HG03175 (cell line): ENCODE measurements around the gene PHC2.

Source experiments
- ATAC-seq: cut with Tn5 transposase; IDR thresholded peaks from one replicate; pipeline ENCODE4 v1.9.1; 2021; ENCODE audit warnings: mild to moderate bottlenecking, moderate library complexity; ENCODE audit not compliant: unreplicated experiment

Gene PHC2

DNA sequence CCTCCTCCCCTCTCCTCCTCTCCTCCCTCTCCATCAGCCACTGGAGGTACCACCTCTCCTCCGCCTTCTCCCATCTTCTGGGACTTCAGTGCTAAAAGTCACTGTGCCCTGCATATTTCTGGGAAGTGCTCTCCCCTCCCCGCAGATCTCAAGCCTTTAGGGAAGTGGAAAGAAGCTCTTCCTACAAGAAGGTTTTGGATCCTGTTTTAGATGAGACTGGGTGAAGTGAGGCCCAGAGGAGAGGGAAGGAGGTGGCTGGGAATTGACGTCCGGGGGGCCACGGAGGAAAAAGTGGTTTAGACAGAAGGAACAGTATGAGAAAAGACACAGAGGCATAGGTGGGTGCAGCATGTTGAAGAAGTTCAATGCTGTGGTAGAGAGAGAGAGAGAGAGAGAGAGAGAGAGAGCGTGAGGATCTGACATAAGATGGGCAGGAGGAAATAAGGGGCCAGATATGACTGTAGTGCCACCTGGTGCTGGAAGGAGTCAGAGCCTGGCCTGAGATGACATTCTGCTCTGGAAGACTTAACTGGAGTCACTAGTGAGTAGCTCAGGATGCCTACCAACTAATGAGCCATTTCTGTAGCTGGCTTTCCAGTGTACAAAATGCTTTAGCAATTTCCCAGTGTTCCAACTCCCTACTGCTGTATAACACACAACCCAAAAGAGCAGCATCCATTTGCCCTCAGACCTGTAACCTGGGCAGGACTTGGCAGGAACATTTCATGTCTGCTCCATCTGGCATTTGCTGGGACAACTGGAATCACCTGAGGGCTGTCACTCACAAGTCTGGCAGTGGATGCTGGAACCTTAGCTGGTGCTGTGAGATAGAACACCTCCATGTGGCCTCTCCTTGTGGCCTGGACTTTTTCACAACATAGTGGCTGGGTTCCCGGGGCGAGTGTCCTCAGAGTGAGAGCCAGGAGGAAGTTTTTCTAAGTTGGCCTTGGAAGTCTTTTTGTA is 24.9 kb upstream of the PHC2 start:
- peak; percentile 65 for ATAC-seq

DNA sequence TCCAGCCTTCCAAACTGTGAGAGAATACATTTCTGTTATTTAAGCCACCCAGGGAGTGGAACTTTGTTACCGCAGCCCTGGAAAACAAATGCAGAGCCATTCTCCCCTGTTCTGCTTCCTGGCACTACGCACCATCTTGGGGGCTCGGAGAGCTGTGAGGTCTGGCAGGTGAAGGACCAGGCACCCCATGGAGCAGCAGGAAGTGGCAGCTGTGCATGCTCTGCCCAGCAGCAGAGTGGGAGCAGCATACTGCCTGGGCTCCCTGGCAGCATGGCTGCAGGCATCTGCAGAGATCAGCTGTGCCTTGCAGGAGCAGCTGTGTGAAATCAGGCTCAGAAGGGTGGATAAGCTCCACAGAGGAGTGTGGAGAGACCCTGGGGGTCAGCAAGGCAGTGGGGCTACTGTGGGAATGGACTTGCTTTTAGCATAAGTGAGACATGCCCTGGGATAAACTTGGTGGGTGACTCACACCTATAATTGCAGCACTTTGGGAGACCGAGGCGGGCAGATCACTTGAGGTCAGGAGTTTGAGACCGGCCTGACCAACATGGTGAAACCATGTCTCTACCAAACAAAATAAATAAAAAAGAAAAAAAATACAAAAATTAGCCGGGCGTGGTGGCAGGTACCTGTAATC is 23.9 kb upstream of the PHC2 start:
- ATAC-seq, result no peak

DNA sequence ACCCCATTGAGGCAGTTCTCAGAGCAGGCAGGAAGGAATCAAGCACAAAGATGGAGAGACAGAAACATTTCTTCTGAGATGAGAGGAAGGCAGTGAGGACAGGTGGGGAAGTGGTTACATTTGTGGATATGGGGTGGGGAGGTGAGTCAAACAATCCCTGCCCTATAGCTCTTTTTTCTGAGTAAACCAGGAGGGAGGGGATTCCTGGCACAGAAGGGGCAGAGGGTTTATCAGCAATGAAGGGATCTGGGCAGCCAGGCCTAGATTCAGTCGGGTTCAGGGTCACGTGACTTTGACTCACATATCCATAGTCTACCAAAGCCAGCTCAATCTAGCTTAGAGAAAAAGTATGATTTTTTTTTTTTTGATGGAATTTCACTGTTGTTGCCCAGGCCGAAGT is 15.7 kb upstream of the PHC2 start:
- ATAC-seq, result no peak

DNA sequence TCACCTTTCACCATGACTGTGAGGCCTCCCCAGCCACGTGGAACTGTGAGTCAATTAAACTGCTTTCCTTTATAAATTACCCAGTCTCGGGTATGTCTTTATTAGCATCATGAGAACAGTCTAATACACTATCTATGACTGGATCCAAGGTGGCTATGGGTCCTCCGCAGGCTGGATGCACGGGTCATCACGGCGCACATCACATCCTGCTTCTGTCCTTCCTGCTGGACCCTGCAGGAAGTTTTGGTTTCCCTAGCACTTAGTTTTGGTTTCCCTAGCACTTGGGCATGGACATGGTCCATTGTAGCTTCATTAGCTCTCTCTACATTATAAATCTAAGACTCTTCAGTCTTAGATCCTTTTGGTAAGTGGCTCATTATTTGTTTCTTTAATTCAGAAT is 14.2 kb upstream of the PHC2 start:
- no peak for ATAC-seq

DNA sequence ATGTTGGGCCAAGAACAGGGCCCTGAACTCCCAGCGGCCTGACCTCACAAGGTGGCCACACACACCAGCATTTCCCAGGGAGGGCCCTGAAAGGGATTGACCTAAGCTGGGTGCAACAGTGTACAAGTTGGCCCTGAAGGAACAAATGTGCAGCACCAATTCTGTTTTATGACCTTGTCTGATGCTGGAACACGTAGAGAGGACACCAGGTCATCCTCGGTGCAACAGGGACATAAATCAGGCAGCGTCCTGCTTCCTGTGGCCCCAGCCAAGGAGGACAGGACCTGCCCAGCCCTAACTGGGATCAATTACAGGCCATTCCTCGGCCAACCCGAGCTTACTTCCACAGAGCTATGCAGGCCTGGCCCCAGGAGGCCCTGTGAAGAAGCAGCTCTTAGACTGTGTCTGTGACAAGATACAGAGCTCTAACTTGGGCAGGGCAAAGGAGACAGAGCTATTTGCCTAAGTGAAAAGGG is 12.8 kb upstream of the PHC2 start:
- ATAC-seq, result no peak

DNA sequence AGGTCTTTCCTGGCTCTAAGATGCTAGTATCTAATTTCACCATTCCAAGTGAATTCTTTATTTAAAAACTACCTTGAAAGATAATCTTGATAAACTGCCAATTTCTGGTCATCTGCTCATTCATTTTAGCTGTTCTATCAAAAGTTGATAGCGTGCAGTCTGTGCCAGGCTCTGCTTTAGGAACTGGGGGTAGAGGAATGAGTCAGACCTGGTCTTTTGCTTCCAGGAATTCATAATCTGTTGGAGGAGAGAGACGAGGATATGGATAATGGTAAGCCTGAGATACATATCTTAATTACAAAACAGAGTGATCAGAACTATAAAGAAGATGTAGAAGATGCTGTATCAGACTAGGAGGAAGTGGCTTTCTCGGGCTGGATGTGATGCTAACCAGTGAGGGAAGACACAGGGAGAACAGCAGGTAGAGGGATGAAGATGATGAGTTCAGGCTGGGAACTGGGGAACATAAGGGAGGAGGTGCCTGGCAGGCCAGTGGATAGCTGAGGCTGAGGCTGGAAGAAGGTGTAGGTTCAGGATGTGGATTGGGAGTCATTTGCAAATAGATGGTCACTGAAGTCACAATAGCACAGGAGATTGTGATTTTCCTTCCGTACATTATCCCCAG is 12.3 kb upstream of the PHC2 start:
- ATAC-seq, result no peak

DNA sequence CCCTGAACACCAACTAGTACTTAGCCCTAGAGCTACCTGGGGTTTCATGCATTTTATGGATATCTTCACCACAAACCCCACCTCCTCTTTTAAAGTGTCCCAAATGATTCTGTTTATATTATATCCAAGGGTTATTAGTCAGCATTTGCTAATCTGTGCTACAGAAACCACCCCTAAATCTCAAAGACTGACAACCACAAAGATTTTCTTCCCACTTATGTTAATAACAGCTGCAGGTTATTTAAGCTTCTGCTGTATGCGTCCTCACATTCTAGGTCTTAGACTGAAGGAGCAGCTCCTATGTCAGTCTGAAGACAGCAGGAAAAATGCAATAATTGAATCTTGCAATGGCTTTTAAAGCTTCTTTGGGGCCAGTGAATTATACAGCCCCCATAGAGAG is 11.2 kb upstream of the PHC2 start:
- ATAC-seq, result no peak

DNA sequence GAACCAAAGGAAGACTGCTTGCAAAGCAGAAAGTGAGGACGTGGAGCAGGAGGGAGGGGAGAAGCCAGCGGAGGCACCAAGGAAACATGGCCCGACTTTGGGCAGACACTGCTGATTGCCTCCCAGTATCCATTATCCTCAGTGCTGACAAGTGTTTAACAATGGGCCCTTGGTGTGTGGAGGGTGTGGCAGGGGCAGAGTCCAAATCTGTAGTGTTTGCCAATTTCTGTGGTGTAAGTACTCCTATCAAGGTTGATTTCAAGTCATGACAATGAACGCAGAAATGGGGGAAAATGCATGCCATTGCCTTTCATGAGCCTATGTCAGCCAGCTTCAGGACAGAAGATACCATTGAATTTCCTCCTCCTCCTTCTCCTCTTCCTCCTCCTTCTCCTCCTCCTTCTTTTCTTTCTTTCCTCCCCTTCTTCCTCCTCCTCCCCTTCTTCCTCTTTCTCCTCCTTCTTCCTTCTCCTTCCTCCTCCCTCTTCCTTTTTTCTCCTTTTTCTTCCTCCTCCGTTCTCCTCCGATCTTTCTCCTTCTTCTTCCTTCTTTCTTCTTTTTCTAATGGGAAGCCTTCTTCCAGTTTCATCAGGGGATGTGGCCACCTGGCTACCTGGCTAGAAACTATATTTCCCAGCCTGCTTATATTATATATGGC is 10.3 kb upstream of the PHC2 start:
- ATAC-seq, result no peak

DNA sequence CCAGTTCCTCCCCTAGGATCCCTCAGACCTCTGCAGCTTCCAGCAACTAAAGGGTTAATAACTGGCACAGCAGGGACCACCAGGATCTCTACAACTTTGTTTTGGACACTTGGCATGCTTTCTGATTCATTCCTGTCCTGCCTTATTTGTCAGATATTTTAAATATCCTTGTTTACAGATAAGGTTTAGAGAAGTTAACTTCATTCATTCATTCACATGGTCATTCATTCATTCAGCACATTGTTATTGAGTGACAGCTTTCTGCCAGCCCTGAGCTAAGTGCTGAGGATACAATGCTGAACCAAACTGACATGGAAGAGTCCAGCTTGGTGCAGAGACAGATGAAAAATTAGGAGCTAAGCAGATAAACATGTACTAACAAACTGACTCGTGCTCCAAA is 8.8 kb upstream of the PHC2 start:
- ATAC-seq, result no peak

DNA sequence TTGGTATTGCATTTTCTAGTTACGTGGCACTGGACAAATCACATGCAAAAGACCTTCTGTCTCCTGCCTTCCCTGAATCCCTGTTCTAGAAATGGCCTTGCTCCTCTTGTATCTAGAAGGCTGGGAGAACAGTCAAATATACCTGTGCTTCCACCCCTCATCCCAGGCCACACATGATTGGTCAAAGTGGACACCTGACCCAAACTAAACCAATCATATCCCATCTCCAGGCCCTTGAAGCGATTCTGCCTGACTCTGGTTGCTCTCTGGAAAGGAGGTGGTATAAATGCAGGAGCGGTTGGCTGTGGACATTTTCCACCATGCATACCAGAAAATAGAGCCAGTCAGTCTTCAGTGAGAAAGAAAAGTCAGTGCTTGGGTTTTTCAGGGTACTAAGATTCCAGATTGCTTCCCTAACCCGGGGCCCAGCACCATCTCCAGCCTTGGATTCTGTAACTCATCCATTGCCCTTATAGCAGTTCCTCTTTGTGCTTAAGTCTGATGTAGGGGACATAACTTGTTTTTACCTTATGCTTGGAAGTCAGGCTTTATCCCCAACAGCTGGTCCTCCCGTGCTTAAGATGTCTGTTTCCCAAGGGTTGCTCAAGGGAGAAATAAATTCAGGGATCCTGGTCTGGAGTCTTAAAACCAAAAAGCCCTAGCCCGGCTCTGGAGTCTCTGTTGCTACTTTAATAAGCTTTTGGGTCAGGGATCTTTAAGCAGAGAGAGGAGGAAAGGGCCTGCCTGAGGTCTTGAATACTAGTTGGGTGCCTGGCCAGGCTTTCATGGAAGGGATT is 7.7 kb upstream of the PHC2 start:
- no peak for ATAC-seq

DNA sequence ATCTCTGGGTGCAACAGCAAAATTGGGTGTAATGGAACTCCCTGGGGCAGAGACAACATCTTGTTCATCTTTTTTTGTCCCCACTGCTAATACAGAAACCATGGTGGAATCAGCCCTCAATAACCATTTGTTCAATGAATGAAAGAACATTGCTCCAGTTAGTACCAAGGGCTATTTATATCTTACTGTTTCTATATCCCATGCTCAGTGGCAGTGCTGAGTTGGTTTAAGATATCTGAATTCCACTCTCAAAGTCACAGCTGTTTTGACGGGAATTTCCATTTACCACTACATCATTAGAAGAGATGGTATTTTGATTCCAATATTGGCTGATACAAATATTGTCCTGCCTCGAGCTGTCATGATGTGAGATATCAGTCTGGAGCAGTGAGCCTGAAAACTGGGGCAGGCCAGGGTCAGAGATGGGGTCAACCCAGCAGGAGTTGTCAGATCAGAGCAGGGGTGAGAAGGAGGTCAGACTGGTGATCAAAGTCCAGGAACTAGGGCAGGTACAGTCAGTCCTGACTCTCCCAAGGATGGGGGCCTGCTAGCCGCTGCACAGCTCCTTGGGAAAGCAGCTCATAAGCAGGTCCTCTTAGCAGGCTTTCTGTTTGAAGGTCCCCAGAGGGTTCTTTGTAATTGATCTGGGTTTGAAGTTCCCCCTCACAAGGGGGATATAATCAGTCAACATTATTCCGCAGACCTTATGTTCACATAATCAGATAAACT is 5.8 kb upstream of the PHC2 start:
- no peak for ATAC-seq

DNA sequence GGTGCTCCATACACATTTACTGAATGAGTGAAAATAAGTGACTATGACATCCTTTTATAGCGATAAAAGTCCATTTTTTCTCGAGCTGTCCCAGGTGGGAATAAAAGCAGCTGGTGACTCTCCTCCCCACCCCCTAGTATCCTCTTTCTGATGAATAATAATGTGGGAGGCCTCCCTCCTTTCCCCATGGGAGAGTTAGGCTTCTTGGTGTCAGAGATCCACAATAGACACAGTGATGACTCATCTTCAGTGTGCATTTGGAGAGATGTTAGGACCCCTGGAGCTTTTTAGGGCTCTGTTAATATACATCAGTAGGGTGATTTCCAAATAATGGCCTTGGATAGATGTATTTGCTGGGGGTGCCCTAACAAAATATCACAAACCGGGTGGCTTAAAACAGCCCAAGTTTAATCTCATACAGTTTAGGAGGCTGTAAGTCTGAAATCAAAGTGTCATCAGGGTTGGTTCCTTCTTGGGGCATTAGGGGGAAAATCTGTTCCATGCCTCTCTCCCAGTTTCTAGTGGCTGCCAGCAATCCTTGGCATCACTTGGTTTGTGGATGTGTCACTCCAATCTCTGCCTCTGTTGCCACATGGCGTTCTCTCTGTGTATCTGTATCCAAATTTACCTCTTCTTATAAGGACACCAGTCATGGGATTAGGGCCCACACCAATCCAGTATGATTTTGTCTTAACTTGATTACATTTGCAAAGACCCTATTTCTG is 4.4 kb upstream of the PHC2 start:
- ATAC-seq, result no peak

DNA sequence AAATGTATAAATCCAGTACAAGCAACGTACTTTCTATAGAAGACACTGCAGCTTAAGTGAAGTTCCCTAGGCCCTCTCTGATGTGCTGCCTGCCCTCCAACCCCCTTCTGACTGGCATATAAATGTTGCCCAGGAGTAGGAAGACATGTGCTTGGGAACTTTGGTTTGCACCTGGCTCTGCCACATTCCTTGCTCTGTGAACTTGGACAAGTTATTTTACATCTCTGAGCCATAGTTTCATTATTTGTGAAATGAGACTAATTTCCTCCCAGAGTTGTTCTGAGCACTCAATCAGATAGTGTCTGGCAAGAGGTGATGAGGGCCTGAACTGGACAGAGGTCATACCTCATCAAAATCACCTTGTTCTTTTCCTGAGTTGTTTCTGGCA is 3.5 kb upstream of the PHC2 start:
- no peak for ATAC-seq

DNA sequence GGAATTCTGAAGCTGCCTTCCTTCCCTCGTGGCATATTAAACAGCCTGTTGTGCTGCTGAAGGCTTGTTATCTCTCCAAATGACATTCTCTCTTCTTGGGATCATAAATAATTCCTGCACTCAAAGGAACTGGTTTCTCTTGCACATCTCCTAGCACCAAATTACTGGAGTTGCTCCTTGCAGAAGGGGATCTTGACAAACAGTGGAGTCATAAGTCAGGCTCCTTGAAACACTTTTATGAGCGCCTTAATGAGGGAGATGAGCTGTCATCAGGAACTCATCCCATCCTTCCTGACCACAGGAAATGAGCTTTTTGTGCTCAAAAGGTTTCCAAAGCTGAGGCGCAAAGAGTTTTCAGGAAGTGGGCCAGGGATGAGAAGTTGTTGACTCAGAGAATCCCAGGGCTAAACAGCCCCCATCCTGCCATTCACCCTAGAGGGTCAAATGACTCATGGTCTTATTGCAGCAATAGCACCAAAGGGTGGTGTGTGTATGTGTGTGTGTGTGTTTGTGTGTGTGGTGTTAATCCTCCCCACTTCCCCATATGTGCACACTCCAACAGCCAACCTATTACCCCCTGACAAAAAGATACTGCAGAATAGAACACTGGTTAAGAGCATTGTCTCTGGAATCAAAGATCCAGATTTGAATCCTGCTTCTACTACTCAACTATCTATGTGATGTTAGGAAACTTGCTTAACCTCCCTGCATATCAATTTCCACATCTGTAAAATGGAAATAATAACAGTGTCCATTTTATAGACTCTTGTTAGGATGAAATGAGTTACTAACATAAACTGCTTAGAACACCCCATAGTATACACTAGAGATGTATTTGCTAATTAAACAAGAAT is 2.8 kb upstream of the PHC2 start:
- ATAC-seq, result no peak

DNA sequence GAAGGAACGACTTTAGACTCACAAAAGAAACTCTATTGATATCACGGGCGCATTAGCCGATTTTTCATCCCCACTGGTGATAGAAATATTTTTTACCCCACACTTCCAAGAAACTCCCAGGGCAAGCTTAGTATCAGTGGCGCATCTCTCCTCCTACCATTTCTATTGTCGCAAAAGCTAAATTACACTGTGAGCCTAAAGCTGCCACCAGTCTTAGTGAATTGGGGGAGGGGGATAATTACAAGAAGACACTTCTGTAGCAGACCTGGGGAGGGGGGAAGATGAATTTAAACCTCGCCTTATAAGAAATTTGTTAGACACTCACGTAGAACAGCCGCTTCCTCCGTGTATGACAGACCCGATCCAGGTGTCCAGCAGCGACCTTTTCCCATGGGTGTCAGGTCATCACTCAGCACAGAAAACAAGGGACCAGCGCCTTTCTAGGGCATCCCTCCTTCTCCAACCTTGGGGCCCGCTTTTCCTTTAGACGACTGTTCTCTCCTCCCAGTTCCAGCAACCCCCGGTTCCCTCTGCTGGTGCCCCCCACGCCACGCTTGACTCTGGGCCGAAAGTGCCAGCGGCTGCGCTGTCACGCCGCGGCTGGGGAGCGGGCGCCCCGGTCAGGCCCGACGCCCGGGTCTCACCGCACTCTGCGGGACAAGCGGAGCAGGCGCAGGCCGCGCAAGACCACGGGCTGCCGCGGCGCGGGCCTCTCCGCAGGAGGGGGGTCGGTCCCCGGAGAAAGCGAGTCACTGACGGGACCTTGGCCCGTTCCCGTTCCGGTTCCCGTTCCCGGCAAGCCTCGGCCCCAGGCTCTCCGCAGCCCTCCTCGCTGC is 821 bp downstream of the PHC2 start:
- ATAC-seq, result no peak

DNA sequence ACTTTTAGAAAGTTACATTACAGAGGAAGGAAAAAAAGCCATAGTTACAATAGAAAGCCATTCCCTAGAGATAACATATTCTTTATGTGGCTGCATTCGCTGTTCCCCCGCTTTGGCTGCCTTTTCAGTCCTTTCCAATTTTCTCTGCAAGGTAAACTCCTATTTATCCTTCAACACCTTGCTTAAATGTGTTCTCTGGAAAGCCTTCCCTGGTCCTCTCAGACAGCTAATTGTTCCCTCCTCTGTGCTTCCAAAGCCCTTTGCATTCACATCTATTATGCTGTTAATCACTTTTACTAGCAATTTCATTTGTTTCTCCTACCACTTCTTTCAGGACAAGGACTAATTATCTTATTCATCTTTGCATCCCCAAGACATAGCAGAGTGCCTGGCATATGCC is 1.6 kb downstream of the PHC2 start:
- ATAC-seq, result no peak

DNA sequence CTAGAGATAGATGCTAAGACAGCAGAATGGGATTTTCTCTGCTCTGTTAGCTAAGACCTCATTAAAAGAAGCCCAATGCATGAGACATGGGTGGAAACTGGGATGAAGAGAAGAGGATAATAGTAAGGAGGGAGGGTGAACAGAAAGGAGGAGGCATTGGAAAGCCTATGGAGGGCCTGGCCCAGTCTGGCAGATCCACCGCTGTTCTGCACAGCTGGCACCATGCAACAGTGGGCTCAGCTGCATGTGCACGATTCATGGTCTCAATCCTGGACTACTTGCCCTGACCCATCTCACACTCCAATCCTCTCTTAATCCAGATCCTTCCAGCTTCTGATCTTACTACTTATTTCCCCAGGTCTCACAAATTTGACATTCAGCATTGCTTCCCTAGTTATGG is 2.2 kb downstream of the PHC2 start:
- no peak for ATAC-seq
